Brain microvascular endothelial cell (primary cell): ENCODE measurements around the gene SAMD10.

ENCODE experiments used
- DNase-seq: peaks from one replicate; pipeline ENCODE4 v3.0.0-alpha.2; 2020
- H3K27ac ChIP-seq: fragments of 250-450 bp; sonication (Bioruptor Pico); 2 replicates; pipeline ENCODE4 v1.5.1; 2020; ENCODE audit warnings: mild to moderate bottlenecking, moderate library complexity
- H3K27me3 ChIP-seq: fragments of 250-450 bp; sonication (Bioruptor Pico); replicated peaks from 2 replicates; pipeline ENCODE4 v1.5.1; 2020; ENCODE audit warnings: mild to moderate bottlenecking
- H3K36me3 ChIP-seq: fragments of 250-450 bp; sonication (Bioruptor Pico); replicated peaks from 2 replicates; pipeline ENCODE4 v1.5.1; 2020; ENCODE audit warnings: mild to moderate bottlenecking
- H3K4me3 ChIP-seq: 2 replicates; pipeline ENCODE4 v1.5.1; 2011; ENCODE audit warnings: low read depth, mild to moderate bottlenecking, control low read depth, low read length, moderate library complexity
- in situ Hi-C: cut with HindIII; loops from 2 replicates; pipeline ENCODE4 v1.10.0; 2017; ENCODE audit warnings: low sequenced_read_pairs, low pct_ligation_motif_present
- TF ChIP-seq, protein P1 (sequence below): IDR thresholded peaks from 2 replicates; pipeline ENCODE4 v1.5.1; 2011; ENCODE audit warnings: low read depth, mild to moderate bottlenecking, moderate library complexity, low read length, control low read depth, inconsistent platforms; ENCODE audit errors: missing control alignments

Gene SAMD10

DNA sequence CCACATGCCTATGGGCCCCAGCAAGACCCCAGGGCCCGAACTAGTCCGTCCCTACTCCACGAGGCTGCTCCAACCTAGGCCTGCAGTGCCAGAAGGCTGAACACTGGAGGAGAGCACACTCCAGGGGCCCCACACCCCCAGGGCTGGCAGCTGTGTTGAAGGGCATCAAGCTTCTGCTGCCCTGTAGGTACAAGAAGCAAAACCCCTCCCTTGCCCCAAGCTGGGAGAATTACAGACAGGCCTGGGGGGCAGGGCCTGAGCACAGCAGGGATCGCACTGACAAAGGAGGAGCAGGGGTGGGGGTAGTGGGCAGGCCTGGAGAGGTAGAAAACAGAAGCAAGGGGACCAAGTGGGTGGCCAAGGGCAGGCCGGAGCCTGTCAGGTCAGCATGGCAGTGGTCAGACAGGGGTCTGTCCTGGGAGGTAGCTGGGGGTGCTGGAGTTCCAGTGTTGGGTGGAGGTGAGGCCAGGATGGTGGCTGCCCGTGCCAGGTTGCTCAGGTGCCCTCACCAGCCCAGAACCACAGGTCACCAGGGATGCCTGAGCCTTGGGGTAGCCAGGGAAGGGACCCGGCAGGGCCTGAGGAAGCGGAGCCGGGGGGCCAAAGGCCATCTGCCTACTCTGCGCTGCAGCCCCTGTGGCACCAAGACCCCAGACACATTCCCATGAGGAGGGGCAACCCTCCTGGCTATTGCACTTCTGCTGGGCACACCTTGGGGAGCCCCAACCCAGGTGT lies 20.3 kb downstream of the SAMD10 start:
- no peak for DNase-seq
- no peak overlapping the region for H3K4me3 ChIP-seq
- no peak overlapping the region for H3K27ac ChIP-seq
- TF ChIP-seq, protein P1, sequence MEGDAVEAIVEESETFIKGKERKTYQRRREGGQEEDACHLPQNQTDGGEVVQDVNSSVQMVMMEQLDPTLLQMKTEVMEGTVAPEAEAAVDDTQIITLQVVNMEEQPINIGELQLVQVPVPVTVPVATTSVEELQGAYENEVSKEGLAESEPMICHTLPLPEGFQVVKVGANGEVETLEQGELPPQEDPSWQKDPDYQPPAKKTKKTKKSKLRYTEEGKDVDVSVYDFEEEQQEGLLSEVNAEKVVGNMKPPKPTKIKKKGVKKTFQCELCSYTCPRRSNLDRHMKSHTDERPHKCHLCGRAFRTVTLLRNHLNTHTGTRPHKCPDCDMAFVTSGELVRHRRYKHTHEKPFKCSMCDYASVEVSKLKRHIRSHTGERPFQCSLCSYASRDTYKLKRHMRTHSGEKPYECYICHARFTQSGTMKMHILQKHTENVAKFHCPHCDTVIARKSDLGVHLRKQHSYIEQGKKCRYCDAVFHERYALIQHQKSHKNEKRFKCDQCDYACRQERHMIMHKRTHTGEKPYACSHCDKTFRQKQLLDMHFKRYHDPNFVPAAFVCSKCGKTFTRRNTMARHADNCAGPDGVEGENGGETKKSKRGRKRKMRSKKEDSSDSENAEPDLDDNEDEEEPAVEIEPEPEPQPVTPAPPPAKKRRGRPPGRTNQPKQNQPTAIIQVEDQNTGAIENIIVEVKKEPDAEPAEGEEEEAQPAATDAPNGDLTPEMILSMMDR = no peak
- peaks cover 40% of the 10 kb centered on the region for H3K36me3 ChIP-seq
- in situ Hi-C loops = no loop called here
- no peaks in the 10 kb centered on the region for H3K27me3 ChIP-seq

DNA sequence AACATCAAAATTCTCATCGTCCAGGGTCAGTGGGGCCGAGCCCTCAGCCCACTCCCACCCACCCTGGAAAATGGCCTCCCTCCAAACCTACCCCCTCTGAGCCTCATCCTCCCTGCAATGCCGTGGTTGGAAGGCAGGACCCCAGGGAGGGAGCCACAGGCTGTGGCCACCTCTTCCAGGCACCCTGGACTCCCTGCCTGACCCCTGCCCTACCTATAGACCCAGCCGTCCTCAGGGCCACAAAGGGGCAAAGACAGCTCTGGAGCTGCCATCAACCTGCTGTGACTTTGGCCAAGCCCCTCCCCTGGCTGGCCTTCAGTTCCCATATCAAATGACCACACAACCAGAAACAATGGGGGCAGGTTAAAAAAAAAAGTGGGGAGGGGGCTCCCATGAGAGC lies 21.0 kb downstream of the SAMD10 start:
- H3K36me3 ChIP-seq = peaks cover 33% of the 10 kb centered on the region
- no peaks in the 10 kb centered on the region for H3K27me3 ChIP-seq
- no peak overlapping the region for H3K27ac ChIP-seq
- in situ Hi-C loops = no loop called here
- TF ChIP-seq, protein P1 = no peak
- DNase-seq = no peak
- H3K4me3 ChIP-seq = no peak overlapping the region

DNA sequence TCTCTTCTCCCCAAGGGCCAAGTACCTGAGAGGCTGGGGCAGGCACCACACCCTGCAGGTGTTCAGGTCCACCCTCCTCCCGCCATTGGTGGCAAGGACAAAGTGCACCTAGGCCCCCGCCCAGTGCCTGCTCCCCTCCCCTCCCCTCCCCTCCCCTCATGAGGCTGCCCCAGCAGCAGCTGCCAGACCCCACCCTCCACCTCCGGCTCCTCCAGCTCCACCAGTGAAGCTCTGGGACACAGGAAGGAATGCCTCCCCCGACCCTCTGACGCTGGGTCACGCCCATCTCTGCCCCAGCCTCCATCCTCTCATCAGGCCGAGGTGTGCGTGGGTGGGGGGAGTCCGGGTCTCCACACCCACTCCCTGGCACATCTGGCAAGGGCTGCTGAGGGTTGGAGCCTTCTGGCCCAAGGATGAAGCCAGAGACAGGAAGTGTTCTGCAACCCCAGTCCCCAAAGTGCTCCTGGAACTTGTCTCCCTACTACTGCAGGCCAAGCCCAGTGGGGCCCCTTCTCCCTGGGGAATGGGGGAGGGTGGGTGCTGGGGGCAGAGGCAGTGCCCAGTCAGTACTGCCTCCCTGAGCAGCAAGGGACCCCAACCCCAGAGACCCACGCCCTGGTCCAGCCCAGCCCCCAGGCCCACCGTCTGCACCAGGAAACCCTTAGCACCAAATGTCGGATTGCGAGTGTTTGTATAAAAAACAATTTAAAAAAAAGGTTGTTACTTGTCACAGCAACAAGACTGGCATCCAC lies 21.6 kb downstream of the SAMD10 start:
- no peak for DNase-seq
- Histone ChIP-seq H3K27me3 (no peaks in the 10 kb centered on the region), H3K27ac (no peak overlapping the region), H3K4me3 (no peak overlapping the region), H3K36me3 (peaks cover 27% of the 10 kb centered on the region)
- in situ Hi-C loops = no loop called here
- TF ChIP-seq, protein P1 = no peak

DNA sequence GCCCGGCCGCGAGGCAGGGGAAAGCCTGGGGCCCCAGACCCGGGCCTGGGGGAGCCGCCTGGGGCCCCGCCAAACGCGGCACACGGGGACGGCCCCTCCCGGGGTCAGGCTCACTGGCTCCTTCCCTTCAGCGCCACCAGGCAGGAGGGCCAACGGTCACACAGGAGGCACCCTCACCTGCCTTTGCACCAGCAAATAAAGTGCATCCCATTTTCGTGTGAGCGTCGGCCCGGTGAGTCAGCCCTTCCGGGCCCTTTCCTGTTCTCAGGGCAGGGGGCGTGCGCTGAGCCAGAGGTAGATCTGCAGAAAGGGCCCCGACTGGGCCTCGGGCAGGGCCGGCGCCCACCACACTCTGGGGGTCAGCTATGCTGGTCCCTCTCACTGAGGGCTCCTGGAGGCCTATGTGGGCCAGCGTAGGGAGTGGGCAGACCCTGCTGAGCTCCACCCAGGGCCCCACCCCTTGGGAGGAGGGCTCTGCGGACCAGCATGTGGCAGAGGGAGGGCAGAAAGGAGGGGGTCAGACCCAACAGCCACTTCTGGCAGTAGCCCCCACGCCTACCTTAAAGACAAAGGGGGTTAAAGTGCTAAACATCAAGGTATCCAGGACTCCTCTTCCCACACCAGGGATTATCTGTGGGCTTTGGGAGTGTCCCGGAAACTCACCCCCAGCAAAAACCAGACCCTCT lies 22.3 kb downstream of the SAMD10 start:
- no peak for DNase-seq
- TF ChIP-seq, protein P1 = peak; percentile 26
- H3K27ac ChIP-seq = peak overlapping the region; percentile 25
- in situ Hi-C loops = no loop called here
- peak overlapping the region; percentile 54 for H3K4me3 ChIP-seq
- H3K36me3 ChIP-seq = peaks cover 20% of the 10 kb centered on the region
- H3K27me3 ChIP-seq = no peaks in the 10 kb centered on the region

DNA sequence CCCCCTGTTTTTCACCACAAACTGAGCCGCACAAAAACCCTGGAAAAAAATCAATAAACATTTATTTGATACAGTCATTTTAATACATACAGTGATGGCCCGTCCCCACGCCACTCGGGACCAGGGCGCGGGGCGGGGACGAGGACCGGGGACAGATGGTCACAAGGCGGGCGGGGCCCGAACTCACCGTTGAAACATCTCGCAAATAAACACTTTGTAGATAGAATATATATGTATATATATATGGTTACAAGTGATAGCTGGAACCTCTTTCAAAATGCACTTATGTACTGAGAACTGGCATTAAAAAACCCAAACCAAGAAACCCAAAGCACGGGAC lies 22.8 kb downstream of the SAMD10 start:
- Histone ChIP-seq H3K27ac (peak overlapping the region; percentile 25), H3K4me3 (peak overlapping the region; percentile 54), H3K36me3 (peaks cover 15% of the 10 kb centered on the region), H3K27me3 (no peaks in the 10 kb centered on the region)
- TF ChIP-seq, protein P1 = no peak
- in situ Hi-C loops = no loop called here
- no peak for DNase-seq
